ENCODE data around the gene MYH14.
"Not testable (repeated sequence)": the region's sequence is repeated elsewhere in the genome, so short reads cannot be mapped to it uniquely, and the experiment has no call there.

Gene MYH14

DNA sequence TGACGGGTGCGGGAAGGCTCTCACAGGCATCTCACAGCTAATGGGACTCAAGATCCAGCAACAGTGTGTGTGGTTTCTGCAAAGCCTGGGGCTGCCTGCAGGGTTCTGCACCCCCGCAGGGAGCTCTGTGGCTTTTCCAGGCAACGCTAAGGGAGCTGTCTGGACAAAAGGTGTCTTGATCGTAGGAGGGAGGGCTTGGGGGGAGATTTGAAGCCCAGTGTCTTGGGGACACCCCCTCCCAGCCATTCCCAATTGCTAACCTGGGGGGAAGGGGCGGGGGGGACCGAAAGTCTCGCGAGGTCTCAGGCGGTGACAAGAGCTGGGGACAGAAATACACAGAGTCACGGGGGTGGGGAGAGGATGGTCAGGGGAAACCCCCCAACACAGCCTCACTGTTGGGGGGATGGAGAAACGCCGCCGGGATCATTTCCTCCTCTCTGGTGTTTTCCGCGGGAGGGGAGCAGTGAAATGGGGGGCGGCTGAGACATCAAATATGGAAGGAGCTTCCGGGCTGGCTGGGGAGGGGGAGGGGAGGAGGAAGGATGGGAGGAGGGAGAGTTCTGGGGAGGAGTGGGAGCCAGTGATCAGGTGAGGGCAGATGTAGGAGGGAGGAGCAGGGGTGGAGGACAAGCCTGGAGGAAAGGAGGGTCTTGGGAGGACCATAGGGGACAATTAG is 112.5 kb downstream of the MYH14 start:
- DNase-seq (ENCODE audit: extremely low read depth in 1 of 2, low read depth in 1 of 2) = no peak

DNA sequence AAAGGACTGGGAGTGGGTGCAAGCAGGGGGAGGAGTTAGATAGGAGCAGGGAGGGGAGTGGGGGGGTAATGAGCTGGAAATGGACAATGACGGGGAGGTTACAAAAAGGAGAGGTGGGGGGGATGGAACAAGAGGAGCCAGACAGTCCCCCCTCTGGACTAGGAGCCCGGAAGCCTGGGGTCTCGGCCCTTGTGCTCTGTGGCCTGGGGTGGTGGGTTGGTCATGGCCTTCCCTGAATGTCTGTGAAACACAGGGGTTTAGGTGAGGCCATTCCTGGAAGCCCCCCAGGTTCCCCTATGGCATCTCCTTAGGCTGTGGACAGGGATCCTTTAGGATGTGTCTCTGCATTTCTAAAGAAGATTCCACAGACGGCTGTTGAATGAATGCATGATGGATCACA is 113.7 kb downstream of the MYH14 start:
- DNase-seq (ENCODE audit: extremely low read depth in 1 of 2, low read depth in 1 of 2) = no peak

DNA sequence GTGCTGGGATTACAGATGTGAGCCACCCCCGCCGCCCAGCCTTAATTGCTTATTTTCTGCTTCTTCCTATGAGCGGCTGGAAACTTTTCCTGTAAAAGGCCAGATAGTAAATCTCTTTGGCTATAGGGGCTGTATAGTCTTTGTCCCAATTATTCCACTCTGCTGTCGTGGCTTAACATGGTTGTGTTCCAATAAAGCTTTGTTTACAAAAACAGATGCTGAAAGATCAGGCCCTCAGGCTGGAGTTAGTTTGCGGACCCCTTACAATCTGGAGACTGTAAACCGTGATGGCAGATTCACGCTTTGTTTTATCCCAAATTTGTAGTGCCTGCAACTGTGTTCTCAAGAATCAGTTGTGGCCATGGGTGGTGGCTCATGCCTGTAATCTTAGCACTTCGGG is 115.0 kb downstream of the MYH14 start:
- DNase-seq (ENCODE audit: extremely low read depth in 1 of 2, low read depth in 1 of 2) = no peak

DNA sequence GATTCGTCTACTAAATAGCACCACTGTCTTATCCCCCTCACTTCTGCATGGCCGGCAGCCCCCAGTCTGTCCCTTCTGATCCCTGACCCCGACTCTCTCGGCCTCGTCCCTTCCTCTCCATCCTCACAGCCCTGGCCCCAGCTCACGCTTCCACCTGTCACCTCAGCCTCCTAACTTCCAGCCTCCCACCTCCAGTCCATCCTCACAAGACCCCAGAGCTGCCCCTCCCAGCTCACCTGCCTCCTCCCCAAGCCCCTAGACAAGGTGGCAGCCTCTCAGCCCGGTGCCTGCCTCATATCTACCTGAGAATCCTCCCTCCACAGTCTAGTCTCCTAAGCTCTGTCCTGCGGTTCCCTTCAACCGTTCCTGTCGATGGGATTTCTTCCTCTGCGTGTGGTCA is 115.7 kb downstream of the MYH14 start:
- no peak for DNase-seq (ENCODE audit: extremely low read depth in 1 of 2, low read depth in 1 of 2)

DNA sequence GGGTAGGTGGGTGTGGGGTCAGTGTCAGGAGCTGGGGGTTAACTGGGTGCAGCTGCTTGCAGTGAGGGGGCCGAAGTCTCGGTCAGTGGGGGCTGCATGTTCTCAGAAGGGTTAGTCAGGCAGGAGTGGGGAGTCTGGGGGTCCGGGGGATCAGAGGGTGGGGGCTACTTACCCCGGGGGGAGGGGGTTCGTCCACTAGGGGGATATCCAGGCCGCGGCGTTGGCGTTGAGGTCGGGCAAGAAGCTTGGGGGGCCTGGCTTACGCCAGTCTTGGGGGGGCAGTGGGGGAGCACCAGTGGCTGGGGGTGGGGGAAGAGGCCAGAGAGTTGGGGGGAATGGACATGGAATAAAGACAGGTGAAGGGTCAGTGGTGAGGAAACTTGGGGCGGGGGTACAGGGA is 116.6 kb downstream of the MYH14 start:
- no peak for DNase-seq (ENCODE audit: extremely low read depth in 1 of 2, low read depth in 1 of 2)

DNA sequence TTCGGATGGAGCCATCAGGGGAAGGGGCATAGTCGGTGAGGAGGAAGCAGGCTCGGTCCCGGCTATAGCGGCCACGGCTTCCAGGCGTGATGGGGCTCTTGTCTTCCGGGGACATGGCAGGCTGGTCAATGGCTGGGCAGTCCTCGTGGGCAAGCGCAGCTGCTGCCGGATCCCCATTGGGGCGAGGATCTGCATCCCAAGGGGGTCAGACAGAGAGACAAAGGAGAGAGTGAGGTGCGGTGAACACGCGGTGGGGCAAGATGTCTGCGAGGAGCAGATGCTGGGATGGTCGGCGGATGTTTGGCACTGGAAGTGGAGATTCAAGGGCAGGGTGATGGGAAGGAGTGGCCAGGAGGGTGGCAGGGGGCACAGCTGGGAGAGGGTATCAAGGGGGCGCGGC is 117.2 kb downstream of the MYH14 start:
- no peak for DNase-seq (ENCODE audit: extremely low read depth in 1 of 2, low read depth in 1 of 2)

DNA sequence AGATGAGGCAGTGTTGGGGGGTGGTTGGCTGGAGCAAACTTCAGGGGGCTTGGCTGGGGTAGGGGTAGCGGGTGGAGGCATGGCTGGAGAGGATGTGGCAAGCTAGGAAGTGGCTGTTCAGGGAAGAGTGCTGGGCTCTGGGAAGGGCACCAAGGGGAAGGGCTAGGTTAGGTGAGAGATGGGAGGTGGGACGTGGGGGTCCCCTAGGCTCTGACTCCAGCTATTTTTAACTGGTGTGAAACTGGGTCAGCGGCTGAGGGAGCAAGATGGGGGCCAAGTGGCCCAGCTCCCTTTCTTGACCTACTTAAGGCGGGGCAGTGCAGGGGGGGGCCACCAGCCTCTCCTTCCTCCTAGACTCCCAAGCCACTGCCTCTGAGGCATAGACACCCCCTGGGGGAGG is 118.4 kb downstream of the MYH14 start:
- DNase-seq (ENCODE audit: extremely low read depth in 1 of 2, low read depth in 1 of 2) = no peak

DNA sequence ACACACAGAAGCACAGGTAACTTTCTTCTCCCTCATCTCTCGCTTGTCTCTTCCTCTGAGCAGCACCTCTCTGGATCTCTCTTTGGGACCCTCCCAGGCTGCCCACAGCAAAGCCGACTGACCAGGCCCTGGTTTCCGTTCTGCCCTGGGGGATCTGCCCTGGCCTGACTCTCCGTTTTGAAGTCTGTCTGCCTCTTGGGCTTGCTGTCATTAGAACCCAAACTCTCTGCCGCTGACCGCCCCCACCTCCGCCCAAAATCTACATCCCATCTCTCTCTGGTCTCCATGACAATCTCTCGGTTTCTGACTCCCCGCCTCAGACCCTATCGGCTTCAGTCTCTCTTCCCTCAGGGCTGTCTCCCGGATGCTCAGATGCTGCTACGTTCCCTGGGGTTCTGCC is 118.8 kb downstream of the MYH14 start:
- no peak for DNase-seq (ENCODE audit: extremely low read depth in 1 of 2, low read depth in 1 of 2)

DNA sequence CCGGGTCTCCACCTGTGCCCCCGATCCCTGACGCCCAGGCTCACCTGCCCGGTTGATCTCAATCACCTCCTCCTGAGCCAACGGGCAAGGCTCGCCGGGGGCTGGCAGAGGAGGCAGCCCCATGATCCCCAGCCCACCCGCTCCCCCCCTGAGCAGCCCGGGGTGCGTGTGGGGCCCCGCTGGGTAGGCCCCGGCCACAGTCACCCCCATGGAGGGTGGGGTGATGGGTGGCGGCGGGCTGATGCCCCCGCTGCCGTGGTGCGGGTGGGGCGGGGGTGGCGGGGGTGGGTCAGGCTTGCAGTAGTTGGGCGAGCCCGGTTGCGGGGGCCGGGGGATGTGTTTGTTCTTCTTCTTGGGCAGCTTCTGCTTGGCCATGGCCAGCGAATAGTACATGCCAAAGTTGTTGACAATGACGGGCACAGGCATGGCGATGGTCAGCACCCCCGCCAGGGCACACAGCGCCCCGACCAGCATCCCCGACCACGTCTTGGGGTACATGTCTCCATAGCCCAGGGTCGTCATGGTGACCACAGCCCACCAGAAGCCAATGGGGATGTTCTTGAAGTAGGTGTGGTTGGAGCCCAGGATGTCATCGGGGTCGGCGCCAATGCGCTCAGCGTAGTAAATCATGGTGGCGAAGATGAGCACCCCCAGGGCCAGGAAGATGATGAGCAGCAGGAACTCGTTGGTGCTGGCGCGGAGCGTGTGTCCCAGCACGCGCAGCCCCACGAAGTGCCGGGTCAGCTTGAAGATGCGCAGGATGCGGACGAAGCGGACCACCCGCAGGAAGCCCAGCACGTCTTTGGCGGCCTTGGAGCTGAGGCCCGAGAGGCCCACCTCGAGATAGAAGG is 119.7 kb downstream of the MYH14 start:
- no peak for DNase-seq (ENCODE audit: extremely low read depth in 1 of 2, low read depth in 1 of 2)

DNA sequence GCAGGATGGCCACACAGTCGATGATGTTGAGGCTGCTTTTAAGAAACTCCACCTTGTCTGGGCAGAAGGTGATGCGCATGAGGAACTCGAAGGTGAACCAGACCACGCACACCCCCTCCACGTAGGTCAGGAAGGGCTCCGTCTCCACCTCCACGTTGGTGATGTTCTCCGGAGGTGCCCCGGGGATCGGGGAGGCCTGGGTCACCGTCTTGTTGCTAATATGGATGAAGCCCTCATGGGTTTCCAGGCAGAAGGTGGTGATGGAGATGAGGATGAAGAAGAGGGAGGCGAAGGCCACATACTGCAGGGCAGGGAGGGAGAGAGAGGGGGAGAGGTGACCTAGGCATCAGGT is 120.3 kb downstream of the MYH14 start:
- no peak for DNase-seq (ENCODE audit: extremely low read depth in 1 of 2, low read depth in 1 of 2)

DNA sequence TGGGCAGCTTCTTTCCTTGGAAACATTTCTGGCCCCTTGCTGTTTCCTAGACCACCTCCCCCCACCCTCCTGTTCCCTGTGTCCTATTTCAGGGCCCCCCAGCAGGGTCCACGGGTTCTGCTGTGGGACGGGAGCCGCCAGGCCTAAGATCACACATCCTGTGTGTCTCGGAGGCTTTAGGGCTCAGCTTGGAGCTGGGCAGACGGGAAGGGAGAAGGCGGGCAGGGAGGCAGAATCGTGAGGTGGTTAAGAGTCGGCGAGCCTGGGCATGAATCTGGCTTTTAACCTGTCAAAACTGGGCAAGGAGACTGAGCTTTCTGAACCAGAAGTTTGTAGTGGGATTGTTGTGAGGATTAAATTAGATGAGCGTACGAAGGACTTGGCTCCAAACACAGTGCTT is 120.9 kb downstream of the MYH14 start:
- no peak for DNase-seq (ENCODE audit: extremely low read depth in 1 of 2, low read depth in 1 of 2)

DNA sequence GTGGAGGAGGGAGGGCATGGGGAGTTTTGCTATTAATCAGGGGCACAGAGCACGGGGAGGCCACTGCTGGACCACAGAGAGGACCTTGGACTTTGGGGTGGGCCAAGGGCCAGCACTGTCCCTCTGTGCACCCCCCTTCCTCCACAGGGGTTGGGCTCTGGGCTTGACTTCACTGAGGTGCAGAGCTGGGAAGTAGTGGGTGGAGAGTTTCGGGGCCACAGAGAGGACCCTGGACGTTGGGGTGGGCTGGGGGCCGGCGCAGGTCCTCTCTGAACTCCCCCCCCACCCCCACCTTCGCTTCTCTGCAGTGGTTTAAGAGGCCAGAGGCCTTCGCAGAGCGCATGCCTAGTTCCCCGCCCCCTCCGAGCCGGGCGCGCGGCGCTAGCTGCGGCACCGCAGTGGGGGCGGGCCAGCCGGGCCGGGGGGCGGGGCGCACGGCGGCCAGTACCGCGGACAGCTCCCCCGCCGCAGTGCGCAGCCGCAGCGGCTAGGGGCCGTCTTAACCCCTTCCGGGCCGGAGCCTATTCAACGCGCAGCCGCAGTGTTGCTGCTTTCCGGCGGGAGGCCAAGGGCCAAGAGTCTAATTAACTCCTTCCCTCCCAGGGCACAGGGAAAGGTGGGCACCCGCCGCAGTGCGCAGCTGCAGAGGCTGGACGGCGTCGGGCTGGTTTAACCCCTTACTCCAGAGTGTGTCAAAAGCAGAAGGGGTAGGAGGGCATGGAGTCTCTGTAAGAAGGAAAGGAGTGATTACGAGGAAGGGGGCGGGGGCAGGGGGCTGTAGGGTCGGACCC is 122.1 kb downstream of the MYH14 start:
- DNase-seq (ENCODE audit: extremely low read depth in 1 of 2, low read depth in 1 of 2) = peak; percentile 60 to 69

DNA sequence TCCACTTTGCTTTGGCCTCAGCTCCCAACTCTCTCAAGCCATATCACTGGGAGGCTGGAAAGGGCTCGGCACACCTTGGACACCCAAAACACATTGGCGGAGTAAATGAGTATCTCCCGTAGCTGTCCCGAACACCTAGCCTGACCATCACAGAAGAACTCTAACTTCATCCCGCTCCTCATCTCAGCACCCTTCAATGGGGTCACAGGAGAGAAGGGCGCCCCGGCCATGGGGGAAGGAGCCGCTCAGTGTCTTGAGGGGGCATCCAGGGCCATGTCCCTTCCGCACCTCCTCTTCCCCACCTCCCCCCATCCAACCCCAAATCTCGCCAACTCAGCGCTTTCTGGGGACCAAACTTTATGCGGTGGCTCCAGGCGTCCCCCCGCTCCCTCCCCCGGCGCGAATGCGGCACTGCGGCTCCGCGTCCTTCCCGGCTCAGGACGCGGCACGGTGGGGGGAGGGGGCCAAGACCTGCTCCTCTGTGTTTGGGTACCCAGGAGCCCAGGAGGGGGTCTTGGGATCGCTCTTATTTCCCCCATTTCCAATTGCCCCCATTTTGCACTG is 122.8 kb downstream of the MYH14 start:
- no peak for DNase-seq (ENCODE audit: extremely low read depth in 1 of 2, low read depth in 1 of 2)

DNA sequence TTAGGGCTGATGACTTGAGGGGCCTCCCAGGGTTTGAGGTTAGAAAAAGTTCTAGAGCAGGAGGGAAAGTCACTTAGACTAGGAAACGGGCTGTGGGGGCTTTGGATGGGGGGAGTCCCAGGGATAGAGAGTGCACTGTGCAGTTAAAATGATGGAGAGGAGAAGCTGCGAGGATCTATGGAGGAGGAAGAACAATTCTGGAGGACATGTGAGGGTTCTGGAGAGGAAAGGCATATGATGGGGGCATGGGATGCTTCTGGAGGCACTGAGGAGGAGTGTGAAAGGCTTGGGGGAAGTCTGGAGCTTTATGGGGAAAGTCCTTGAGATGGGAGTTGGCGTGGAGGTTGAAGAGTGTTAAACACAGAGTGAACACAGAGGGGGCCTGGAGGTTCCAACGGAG is 123.6 kb downstream of the MYH14 start:
- DNase-seq (ENCODE audit: extremely low read depth in 1 of 2, low read depth in 1 of 2) = no peak

DNA sequence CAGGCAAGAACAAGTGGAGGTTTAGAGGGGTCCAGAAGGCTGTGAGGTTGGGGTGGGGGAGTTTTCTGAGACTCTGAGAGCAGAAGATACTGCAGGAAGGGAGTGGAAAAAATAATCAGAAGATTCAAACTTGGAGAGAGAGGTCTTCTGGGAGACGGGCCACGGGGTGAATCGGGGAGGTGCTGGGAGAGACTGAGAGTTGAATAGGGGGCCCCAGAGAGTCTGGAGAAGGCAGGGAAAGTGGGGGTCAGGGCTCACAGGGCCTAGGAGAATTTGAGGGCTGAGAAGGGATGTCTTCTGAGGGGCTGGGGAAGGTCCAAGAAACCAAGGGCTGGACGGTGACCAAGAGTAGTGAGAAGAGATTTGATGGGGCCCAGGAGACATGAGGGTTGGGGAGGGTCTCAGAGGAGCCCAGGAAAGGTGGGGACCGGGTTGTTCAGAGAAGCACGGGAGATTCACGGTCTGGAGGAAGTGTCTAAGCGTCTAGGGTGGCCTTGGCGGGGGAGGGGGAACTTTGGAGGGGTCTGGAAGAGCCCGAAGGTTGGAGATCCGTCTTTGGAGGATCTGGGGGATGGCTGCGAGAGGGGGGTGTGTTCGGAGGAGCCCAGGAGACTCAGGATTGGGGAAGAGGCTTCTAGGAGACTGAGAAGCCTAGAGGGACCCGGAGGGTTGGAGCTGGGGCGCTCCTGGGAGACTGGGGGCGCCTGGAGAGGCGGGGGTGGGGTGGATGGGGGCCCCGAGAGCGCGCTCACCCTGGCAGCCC is 124.2 kb downstream of the MYH14 start:
- no peak for DNase-seq (ENCODE audit: extremely low read depth in 1 of 2, low read depth in 1 of 2)

DNA sequence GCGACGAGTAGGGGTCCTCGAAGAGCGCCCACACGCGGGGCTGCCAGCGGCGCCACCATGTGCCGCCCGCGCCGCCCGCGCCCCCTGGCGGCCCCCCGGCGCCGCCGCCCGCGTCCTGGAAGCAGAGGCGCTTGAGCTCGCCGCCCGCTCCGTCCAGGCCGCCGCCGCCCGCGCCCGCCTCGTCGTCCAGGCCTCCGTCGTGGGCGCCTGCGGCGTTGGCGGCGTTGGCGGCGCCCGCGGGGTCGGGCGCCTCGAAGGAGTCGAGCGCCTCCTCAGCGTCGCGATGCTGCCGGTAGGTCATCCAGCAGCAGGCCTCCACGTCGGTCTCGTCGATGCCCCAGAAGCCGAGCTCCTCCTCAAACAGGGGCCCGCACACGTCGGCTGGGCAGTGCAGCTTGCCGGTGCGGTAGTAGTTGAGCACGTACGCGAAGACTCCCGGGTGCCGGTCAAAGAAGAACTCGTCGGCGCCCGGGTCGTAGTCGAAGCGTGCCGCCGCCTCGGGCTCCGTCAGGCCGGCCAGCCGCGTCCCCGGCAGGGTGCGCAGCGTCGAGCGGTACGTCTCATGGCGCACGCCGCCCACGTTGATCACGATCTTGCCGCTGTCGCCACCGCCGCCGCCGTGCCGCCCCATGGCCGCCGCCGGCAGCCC is 124.9 kb downstream of the MYH14 start:
- no peak for DNase-seq (ENCODE audit: extremely low read depth in 1 of 2, low read depth in 1 of 2)

DNA sequence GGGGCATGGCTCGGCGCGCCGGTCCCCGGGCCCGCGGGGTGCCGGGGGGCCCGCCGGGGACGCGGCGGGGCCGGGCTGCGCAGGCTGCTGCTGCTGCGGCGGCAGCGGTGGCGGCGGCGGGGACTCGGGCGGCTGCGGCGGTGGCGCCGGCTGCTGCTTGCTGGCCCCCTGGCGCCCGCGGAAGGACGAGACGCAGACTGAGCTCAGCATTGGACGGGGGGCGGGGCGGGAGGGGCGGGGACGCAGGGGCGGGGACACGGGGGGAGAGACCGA is 125.4 kb downstream of the MYH14 start:
- DNase-seq (ENCODE audit: extremely low read depth in 1 of 2, low read depth in 1 of 2) = no peak

DNA sequence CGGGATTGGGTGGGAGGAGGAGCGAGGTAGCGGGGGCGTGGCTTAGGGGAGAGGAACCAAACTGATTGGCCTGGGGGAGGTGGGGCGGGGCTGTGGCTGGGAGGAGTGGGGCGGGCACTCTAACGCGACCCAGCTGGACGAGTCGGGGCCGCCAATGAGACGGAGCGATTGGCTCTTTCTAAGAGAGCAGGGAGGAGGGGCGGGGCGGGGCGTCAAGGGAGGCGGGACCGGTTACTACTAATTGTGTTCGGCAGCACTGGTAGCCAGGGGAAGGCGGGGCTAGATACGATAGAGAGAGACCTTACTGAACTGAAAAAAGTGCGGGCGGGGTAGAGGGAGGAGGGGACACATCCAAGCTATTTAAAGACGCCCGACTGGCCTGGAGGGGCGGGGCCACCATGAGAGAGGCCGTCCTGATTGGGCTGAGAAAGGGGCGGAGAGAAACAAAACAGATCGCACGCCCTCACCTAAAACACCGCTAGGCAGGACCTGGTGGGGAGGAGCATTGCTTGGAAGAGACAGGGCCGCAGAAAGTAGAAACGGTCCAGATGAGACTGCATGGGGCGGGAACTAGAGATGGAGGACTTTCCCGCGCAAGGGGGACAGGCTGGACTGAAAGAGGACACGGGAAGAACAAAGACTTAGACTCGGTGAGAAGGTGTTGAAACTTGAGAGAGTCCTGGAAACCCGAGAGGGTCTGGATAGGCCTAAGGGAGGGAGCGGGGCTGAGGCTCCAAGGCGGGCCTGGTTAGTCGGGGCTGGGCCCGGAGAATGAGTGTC is 125.9 kb downstream of the MYH14 start, which contains the start of gene KCNC3:
TSS of gene KCNC3 (minus strand) at position 232 of the 780 bp plus-strand sequence. CDS start 295 bp downstream, outside the sequence.
- peak; percentile 80 to 100 for DNase-seq (ENCODE audit: extremely low read depth in 1 of 2, low read depth in 1 of 2)

DNA sequence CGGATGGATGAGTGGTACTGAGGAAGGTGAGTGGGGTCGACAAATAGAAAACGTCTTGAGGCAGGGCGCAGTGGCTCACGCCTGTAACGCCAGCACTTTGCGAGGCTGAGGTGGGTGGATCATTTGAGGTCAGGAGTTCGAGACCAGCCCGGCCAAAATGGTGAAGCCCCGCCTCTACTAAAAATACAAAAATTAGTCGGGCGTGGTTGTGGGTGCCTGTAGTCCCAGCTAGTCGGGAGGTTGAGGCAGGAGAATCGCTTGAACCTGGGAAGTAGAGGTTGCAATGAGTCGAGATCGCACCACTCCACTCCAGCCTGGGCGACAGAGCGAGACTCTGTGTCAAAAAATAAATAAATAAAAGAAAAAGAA is 126.5 kb downstream of the MYH14 start:
- not testable (repeated sequence) for DNase-seq (ENCODE audit: extremely low read depth in 1 of 2, low read depth in 1 of 2)
